IPS-NIHi7 (cell line): ENCODE results near the gene PBX3.

Experiments used
- DNase-seq: peaks from one replicate; pipeline ENCODE4 v3.0.0; 2012; ENCODE audit warnings: mixed read lengths; ENCODE audit errors: extremely low spot score

Gene PBX3

GRCh38 chr9:125747053-125747764, at the start of gene PBX3:
PBX3 (plus strand) TSS chr9:125747373.
- DNase-seq = peak; percentile 38

DNA sequence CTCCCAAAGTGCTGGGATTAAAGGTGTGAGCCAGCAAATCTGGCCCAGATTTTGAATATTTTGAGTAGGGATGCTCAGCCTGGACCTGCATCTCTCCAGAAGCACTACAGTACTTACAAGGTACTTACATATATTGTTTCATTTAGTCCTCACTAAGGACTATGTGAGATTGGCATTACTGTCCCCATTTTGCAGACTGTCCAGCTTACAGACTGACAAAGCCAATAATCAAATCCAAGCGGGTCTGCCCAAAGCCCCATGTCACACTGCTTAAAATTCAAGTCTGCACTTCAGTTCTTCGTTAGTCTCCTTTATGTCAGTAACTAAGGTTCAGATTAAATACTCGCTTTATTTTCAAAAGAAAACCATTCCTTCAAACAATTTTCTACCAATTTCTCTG, 47.3 kb upstream of the PBX3 start:
- no peak for DNase-seq

DNA sequence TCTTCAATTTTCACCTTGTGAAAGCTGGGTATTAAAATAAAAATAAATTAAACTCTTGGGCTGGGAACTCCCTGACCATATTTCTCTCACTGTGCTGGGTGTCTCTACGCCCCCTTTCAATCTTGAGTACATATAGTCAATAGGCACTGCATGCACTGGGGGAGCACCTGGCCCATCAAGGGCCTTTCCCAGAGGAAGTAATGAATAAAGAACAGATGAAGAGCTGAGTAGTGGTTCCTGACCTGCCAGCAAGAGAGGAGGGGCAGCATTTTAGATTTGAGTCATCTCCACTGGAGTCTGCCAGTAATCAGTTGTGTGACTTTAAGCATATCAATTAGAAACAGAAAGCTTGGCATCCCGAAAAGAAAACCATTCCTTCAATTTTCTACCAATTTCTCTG, 46.4 kb upstream of the PBX3 start:
- peak; percentile 35 for DNase-seq

DNA sequence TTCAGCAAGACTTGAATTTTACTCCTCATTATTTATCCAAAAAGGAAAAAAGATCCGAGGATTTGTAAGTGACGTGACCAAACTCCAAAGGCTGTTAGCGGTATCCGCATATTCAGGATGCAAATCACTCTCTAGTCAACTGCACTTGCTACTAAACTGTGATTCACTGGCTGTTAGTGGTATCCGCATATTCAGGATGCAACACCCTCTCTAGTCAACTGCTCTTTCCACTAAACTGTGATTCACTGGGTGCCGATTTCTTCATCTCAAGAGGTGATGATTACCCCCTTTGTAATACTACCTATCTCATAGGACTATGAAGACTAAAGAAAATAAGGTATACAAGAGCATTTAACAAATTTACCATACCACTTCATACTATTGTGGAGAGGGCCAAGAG, 45.8 kb upstream of the PBX3 start:
- peak; percentile 44 for DNase-seq

GRCh38 chr9:125703662-125704061, 43.5 kb upstream of the PBX3 start:
- no peak for DNase-seq

GRCh38 chr9:125705893-125706292, 41.3 kb upstream of the PBX3 start:
- no peak for DNase-seq

- DNase-seq = peak; percentile 98
Measured at GRCh38 chr9:125706651-125707471, 40.3 kb upstream of the PBX3 start, which contains the start of gene MAPKAP1. MAPKAP1 (minus strand) TSS chr9:125707208; CDS start chr9:125672574, 34,634 bp downstream.

DNA sequence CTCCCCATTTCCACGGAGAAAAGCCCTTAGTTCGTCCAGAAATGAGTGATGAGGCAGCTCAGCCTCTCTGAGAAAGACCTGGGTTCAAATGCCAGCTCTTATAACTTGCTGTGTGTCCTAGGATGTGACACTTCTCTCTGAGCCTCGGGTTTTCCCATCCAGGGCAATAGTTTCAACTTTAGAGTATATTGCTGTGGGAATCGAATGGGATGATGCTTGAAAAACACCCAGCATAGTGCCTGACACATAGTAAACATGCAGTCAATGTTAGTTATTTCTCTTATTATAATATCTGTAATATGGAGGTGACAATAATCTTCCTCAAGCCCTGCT, 39.7 kb upstream of the PBX3 start:
- no peak for DNase-seq

DNA sequence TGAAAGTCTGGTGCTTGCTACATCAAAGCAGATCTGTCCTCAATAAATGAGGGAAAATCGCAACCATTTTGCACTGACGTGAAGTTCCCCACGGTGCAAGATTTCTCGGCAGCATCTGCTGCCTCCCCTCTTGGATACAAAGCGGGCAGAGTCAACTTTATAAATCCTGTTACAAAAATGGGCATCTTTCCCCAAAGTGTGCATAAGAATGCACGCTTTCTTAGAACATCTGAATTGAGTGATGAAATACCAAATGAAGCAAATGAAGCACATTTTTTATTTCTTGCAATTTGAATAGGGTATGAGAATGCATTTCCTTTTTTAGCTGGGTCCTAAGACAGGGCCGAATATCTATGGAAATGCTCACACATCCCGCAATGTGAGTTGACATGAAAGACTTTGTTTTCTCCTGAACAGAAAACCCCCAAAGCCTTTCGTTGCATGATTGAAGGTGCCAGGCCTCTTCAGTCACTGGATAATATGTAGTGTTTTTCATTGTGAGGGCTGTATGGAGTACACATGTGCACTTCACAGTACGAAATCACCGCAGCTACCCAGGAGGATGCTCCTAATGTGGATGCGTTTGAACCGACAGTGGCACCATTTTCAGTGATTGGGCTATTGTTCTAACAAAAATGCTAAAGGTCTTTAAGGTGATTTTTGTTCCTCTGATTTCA, 20.6 kb upstream of the PBX3 start:
- DNase-seq = no peak

- no peak for DNase-seq
Measured at GRCh38 chr9:125730168-125730567, 17.0 kb upstream of the PBX3 start.

DNA sequence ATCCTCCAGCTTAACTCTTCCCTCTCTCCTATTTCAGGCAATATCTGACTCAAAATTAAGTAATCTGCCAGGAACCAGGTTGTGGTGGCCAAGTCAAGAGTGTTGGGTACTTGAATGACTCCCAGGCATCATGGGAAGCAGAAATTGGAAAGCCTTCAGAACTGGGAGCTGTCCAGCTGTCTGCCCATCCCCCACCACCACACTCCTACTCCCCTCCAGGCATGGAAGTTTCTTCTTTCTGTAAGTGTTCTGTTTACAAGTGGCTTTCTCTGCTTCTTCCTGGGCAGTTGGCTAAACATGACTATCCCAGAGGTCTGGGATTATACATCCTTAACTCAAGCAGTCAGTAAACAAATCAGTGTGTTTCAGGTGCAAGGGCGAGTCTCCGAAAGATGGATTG, 14.6 kb upstream of the PBX3 start:
- DNase-seq = peak; percentile 72

- no peak for DNase-seq
Measured at GRCh38 chr9:125739436-125739835, 7.7 kb upstream of the PBX3 start.

- DNase-seq = no peak
Measured at GRCh38 chr9:125742657-125743056, 4.5 kb upstream of the PBX3 start.

DNA sequence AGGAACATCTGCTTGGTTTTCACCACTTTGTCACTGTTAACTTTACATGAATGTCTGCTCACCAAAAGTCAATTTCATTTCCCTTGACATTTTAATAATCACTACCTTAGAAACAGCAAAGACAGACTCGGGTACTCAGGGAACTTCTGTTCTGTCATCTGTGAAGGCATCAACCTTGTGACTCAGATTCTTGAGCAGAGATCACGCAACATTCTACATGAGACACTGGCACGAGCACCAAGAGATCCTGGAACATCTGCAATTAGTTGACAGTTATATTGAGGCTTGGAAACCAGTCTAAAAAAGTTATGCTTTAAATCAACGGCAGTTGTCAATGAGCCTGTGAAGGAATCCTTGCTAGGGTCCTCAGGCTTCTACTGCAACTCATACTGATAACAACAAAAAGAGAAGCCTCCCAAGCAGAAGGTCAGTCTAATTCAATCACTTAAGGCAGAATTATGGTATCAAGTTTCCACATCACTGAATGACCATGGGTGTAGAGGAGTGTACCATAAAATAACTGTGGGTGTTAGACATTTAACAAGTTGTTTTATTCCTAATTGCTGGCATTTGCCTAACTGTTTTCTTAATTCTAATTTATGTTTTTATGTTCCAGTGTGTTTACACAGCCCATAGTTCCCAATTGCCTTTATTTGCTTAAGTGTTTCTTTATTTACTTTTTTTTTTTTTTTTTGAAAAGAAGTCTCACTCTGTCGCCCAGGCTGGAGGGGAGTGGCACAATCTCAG, 3.3 kb upstream of the PBX3 start:
- DNase-seq = no peak

GRCh38 chr9:125744616-125745015, 2.6 kb upstream of the PBX3 start:
- DNase-seq = no peak

- DNase-seq = no peak
Measured at GRCh38 chr9:125745018-125745417, 2.2 kb upstream of the PBX3 start.

DNA sequence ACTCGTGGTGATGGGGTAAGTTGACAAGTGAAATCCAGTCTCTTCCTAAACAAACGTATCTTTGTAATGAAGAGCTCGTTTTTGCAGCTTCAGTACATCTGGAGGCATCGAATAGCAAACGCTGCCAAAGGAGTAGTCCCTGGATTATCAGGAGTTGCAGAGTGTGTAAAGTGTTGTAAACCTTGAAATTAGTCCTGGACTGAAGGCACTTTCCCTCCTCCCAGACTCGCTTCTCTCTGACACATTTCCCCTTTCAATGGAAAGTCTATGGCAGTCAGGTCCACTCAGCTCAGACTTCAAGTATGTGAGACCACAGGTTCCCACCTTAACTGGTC, 1.5 kb upstream of the PBX3 start:
- DNase-seq = no peak

- DNase-seq = peak; percentile 96
Measured at GRCh38 chr9:125746017-125746773, 978 bp upstream of the PBX3 start.

DNA sequence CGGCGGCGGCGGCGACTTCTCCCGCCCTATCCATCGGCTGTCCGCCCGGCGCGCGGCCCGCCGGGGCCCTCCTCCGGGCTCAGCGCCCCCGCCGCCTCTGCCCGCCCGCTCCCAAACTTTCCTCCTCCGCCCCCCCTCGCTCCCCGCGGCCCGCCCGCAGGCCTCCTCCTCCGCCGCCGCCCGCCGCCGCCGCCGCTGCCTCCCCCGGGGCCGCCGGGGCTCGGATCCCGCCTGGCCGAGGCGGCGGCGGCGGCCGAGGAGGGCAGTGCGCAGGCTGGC, 460 bp upstream of the PBX3 start:
- no peak for DNase-seq

DNA sequence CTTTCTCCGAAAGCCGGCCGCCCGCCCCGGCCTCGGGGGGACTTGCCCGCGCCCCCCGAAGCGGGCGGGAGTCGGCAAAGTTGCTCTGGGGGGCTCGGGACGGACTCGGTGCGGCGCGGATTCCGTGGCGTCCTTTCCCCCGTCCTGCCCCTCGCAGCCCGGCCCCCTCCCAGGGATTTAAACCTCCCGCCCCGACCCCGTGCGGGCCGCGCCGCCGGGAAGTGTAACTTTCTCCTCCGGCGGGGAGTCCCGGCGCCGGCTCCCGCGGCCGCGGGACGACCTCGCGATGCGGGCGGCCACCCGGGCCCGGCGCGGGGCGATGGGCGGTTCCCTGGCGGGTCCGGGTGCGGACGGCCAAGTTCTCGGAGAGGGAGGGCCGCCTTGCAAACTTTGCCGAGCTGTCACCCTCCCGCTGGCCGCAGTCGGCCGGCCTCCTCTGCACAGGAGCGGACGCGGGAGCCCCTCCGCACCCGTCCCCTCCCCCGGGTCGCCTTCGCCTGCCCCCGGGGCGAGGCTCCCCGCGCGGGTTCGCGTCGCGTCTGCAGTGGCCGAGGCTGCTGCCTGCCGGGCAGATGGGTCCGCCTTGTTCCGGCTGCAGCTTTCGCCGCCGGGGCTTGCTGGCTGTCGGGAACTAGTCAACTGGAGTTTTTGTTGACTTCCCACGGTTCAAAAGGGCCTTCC, 732 bp downstream of the PBX3 start:
- DNase-seq = peak; percentile 32
